DMS153 (cell line): ENCODE results near the gene SLC4A3.
"Not testable (repeated sequence)": the region's sequence is repeated elsewhere in the genome, so short reads cannot be mapped to it uniquely, and the experiment has no call there.

Experiments
- DNase-seq: peaks from one replicate; lab custom pipeline; 2025; lab: John Stamatoyannopoulos, UW

Gene SLC4A3

GRCh38 chr2:219645631-219646527 lies 18.4 kb downstream of the SLC4A3 start:
- DNase-seq, result no peak

GRCh38 chr2:219648176-219648575 lies 20.7 kb downstream of the SLC4A3 start:
- no peak for DNase-seq

GRCh38 chr2:219648963-219649362 lies 21.5 kb downstream of the SLC4A3 start:
- DNase-seq, result no peak

GRCh38 chr2:219650426-219651248 lies 23.2 kb downstream of the SLC4A3 start:
- DNase-seq, result no peak

- DNase-seq, result not testable (repeated sequence)
Observed at GRCh38 chr2:219651656-219652055, 24.2 kb downstream of the SLC4A3 start.

- no peak for DNase-seq
Observed at GRCh38 chr2:219656526-219656925, 29.1 kb downstream of the SLC4A3 start.

GRCh38 chr2:219658196-219658846 lies 30.9 kb downstream of the SLC4A3 start:
- DNase-seq, result no peak

GRCh38 chr2:219658874-219659273 lies 31.4 kb downstream of the SLC4A3 start:
- DNase-seq, result no peak

GRCh38 chr2:219661197-219661954 lies 33.9 kb downstream of the SLC4A3 start:
- no peak for DNase-seq

- DNase-seq, result no peak
Observed at GRCh38 chr2:219661955-219662395, 34.5 kb downstream of the SLC4A3 start.

- no peak for DNase-seq
Observed at GRCh38 chr2:219662566-219662965, 35.1 kb downstream of the SLC4A3 start.

- no peak for DNase-seq
Observed at GRCh38 chr2:219663116-219663762, 35.8 kb downstream of the SLC4A3 start.

GRCh38 chr2:219664041-219664440 lies 36.6 kb downstream of the SLC4A3 start:
- DNase-seq, result no peak

GRCh38 chr2:219664944-219665343 lies 37.5 kb downstream of the SLC4A3 start:
- DNase-seq, result no peak

- no peak for DNase-seq
Observed at GRCh38 chr2:219665926-219666325, 38.5 kb downstream of the SLC4A3 start.

GRCh38 chr2:219668316-219668715 lies 40.9 kb downstream of the SLC4A3 start:
- no peak for DNase-seq

- DNase-seq, result no peak
Observed at GRCh38 chr2:219670386-219670785, 43.0 kb downstream of the SLC4A3 start.

- no peak for DNase-seq
Observed at GRCh38 chr2:219671279-219671678, 43.8 kb downstream of the SLC4A3 start.

- DNase-seq, result no peak
Observed at GRCh38 chr2:219672406-219672805, 45.0 kb downstream of the SLC4A3 start.

- no peak for DNase-seq
Observed at GRCh38 chr2:219675221-219675620, 47.8 kb downstream of the SLC4A3 start.

GRCh38 chr2:219676586-219676985 lies 49.2 kb downstream of the SLC4A3 start:
- no peak for DNase-seq
